HEK293 (cell line): ENCODE results near the gene BZW2.

ENCODE experiments used
- GLI2 ChIP-seq: fragments of 450-650 bp; formaldehyde crosslinking; IDR thresholded peaks from 2 replicates; pipeline ENCODE4; 2017; ENCODE audit warnings: missing biosample characterization, missing genetic modification characterization, low read depth, borderline replicate concordance
- TF ChIP-seq, protein P1 (sequence below): fragments of 450-650 bp; formaldehyde crosslinking; IDR thresholded peaks from 2 replicates; pipeline ENCODE4 v1.5.1; 2016; ENCODE audit warnings: missing biosample characterization, missing genetic modification characterization

DNA sequence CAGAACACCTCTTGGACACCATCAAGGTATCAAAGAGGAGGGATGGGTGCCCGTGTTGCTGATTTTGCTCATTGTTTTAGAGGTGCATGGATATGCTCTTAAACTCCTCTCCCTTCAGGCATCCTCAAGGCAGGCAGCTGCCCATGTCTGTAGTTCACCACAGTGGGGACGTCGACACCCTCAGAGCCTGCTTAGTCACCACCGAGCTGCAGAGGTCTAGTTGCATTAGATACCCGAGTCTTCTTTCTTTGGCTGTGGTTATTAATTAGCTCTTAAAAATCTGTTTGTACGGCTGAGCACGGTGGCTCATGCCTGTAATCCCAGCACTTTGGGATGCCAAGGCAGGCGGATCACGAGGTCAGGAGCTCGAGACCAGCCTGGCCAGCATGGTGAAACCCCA, 82.8 kb downstream of the BZW2 start:
- no peak for TF ChIP-seq GLI2 (tag by site-specific recombination)
- TF ChIP-seq, protein P1, sequence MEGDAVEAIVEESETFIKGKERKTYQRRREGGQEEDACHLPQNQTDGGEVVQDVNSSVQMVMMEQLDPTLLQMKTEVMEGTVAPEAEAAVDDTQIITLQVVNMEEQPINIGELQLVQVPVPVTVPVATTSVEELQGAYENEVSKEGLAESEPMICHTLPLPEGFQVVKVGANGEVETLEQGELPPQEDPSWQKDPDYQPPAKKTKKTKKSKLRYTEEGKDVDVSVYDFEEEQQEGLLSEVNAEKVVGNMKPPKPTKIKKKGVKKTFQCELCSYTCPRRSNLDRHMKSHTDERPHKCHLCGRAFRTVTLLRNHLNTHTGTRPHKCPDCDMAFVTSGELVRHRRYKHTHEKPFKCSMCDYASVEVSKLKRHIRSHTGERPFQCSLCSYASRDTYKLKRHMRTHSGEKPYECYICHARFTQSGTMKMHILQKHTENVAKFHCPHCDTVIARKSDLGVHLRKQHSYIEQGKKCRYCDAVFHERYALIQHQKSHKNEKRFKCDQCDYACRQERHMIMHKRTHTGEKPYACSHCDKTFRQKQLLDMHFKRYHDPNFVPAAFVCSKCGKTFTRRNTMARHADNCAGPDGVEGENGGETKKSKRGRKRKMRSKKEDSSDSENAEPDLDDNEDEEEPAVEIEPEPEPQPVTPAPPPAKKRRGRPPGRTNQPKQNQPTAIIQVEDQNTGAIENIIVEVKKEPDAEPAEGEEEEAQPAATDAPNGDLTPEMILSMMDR, result no peak
